Skeletal muscle cell (primary cell): ENCODE measurements around the gene ANKRD37.
"Not testable (repeated sequence)": the region's sequence is repeated elsewhere in the genome, so short reads cannot be mapped to it uniquely, and the experiment has no call there.

Experiments used
- DNase-seq: peaks from one replicate; pipeline ENCODE4 v3.0.0-alpha.2; 2010; ENCODE audit warnings: low read depth
- H3K4me3 ChIP-seq: 2 replicates; pipeline ENCODE4 v1.5.1; 2011; ENCODE audit warnings: low read depth, mild to moderate bottlenecking, control low read depth, low read length, moderate library complexity

The ANKRD37 gene

GRCh38 chr4:185396724-185397385, at the start of gene ANKRD37:
Gene ANKRD37, plus strand, starts transcription at chr4:185396841. Its CDS starts 83 bp downstream, at chr4:185396924.
- H3K4me3 ChIP-seq = peak within 1 kb of the TSS; percentile 70
- DNase-seq = no peak

- H3K4me3 ChIP-seq = no peak overlapping the region
- no peak for DNase-seq
These were observed 49.6 kb upstream of the ANKRD37 start for GRCh38 chr4:185346975-185347601.

- H3K4me3 ChIP-seq = no peak overlapping the region
- no peak for DNase-seq
These were observed 45.0 kb upstream of the ANKRD37 start for GRCh38 chr4:185351691-185352090.

GRCh38 chr4:185352202-185352601, 44.4 kb upstream of the ANKRD37 start:
- no peak for DNase-seq
- no peak overlapping the region for H3K4me3 ChIP-seq

GRCh38 chr4:185352741-185353140, 43.9 kb upstream of the ANKRD37 start:
- H3K4me3 ChIP-seq = no peak overlapping the region
- no peak for DNase-seq

- H3K4me3 ChIP-seq = no peak overlapping the region
- no peak for DNase-seq
These were observed 39.4 kb upstream of the ANKRD37 start for GRCh38 chr4:185357211-185357610.

GRCh38 chr4:185357733-185358440, 38.8 kb upstream of the ANKRD37 start:
- no peak overlapping the region for H3K4me3 ChIP-seq
- DNase-seq = no peak

GRCh38 chr4:185358514-185358913, 38.1 kb upstream of the ANKRD37 start:
- H3K4me3 ChIP-seq = no peak overlapping the region
- DNase-seq = no peak

GRCh38 chr4:185358959-185359358, 37.7 kb upstream of the ANKRD37 start:
- DNase-seq = no peak
- no peak overlapping the region for H3K4me3 ChIP-seq

- H3K4me3 ChIP-seq = no peak overlapping the region
- DNase-seq = peak; percentile 57
These were observed 36.7 kb upstream of the ANKRD37 start for GRCh38 chr4:185359767-185360446.

GRCh38 chr4:185361872-185362271, 34.8 kb upstream of the ANKRD37 start:
- H3K4me3 ChIP-seq = no peak overlapping the region
- no peak for DNase-seq

GRCh38 chr4:185362570-185362969, 34.1 kb upstream of the ANKRD37 start:
- DNase-seq, H3K4me3 ChIP-seq: not testable (repeated sequence)

GRCh38 chr4:185363251-185363650, 33.4 kb upstream of the ANKRD37 start:
- DNase-seq = no peak
- no peak overlapping the region for H3K4me3 ChIP-seq

GRCh38 chr4:185364886-185365285, 31.8 kb upstream of the ANKRD37 start:
- no peak overlapping the region for H3K4me3 ChIP-seq
- no peak for DNase-seq

GRCh38 chr4:185369731-185370130, 26.9 kb upstream of the ANKRD37 start:
- no peak for DNase-seq

GRCh38 chr4:185370268-185370949, 26.2 kb upstream of the ANKRD37 start:
- no peak for DNase-seq
- H3K4me3 ChIP-seq = no peak overlapping the region

More at GRCh38 chr4:185369731-185370130, 26.9 kb upstream of the ANKRD37 start:
- H3K4me3 ChIP-seq = no peak overlapping the region

GRCh38 chr4:185371702-185372101, 24.9 kb upstream of the ANKRD37 start:
- DNase-seq = no peak
- no peak overlapping the region for H3K4me3 ChIP-seq

- DNase-seq = no peak
- no peak overlapping the region for H3K4me3 ChIP-seq
These were observed 22.6 kb upstream of the ANKRD37 start for GRCh38 chr4:185374027-185374426.

- no peak overlapping the region for H3K4me3 ChIP-seq
- DNase-seq = no peak
These were observed 22.1 kb upstream of the ANKRD37 start for GRCh38 chr4:185374573-185374972.
